Muscle layer of colon (tissue), 2 donors: ENCODE results near the gene PDGFB.
"Not testable (repeated sequence)": the region's sequence is repeated elsewhere in the genome, so short reads cannot be mapped to it uniquely, and the experiment has no call there.

Experiments
- H3K27ac ChIP-seq: one replicate; pipeline ENCODE4 v1.7.0; 2013; ENCODE audit warnings: low read depth, mild to moderate bottlenecking, low read length, moderate library complexity
- H3K27me3 ChIP-seq, 2 donors: one replicate each; pipeline ENCODE4 v1.7.0; 2013; ENCODE audit warnings: low read length in 2 of 2, mild to moderate bottlenecking in 2 of 2; ENCODE audit not compliant: insufficient read depth in 2 of 2, control insufficient read depth in 1 of 2
- H3K36me3 ChIP-seq: one replicate; pipeline ENCODE4 v1.7.0; 2013; ENCODE audit warnings: mild to moderate bottlenecking, low read length; ENCODE audit not compliant: insufficient read depth
- H3K4me1 ChIP-seq: one replicate; pipeline ENCODE4 v1.7.0; 2013; ENCODE audit warnings: mild to moderate bottlenecking, low read length; ENCODE audit not compliant: insufficient read depth
- H3K4me3 ChIP-seq, 2 donors: one replicate each; pipeline ENCODE4 v1.7.0; 2013; ENCODE audit warnings: low read length in 2 of 2, low read depth in 1 of 2, mild to moderate bottlenecking in 1 of 2, moderate library complexity in 1 of 2
- H3K9ac ChIP-seq: one replicate; pipeline ENCODE4 v1.7.0; 2013; ENCODE audit warnings: low read length
- H3K9me3 ChIP-seq: one replicate; pipeline ENCODE4 v1.7.0; 2013; ENCODE audit warnings: mild to moderate bottlenecking, low read length
- donor health status: abdominal sarcoma.
- donor health status: Adenocarcinoma of cecum.

Gene PDGFB

GRCh38 chr22:39218432-39218831 lies 26.4 kb downstream of the PDGFB start:
- not testable (repeated sequence) for H3K27ac ChIP-seq, H3K27me3 ChIP-seq, H3K4me1 ChIP-seq, H3K4me3 ChIP-seq, H3K9ac ChIP-seq, H3K36me3 ChIP-seq, H3K9me3 ChIP-seq

DNA sequence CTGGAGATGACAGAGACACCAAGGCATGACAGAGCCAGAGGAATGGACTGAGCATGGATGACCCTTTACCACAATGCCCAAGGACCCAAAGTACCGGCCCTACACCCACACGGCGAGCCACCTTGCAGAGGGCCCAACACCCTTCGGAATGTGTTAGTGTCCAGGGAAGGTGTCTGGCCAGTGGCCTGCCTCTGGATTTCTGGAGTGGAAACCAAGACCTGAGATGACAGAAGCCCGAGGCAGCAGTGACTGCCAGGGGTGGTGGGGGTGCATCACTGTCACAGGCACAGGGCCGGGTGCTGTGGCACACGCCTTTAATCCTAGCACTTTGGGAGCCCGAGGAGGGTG lies 28.7 kb downstream of the PDGFB start:
- H3K4me1 ChIP-seq = no peaks in the 10 kb centered on the region
- no peaks in the 10 kb centered on the region for H3K36me3 ChIP-seq
- H3K27me3 ChIP-seq = no peaks in the 10 kb centered on the region
- no peak overlapping the region for H3K27ac ChIP-seq
- H3K4me3 ChIP-seq = no peak overlapping the region
- no peak overlapping the region for H3K9ac ChIP-seq
- no peaks in the 10 kb centered on the region for H3K9me3 ChIP-seq

DNA sequence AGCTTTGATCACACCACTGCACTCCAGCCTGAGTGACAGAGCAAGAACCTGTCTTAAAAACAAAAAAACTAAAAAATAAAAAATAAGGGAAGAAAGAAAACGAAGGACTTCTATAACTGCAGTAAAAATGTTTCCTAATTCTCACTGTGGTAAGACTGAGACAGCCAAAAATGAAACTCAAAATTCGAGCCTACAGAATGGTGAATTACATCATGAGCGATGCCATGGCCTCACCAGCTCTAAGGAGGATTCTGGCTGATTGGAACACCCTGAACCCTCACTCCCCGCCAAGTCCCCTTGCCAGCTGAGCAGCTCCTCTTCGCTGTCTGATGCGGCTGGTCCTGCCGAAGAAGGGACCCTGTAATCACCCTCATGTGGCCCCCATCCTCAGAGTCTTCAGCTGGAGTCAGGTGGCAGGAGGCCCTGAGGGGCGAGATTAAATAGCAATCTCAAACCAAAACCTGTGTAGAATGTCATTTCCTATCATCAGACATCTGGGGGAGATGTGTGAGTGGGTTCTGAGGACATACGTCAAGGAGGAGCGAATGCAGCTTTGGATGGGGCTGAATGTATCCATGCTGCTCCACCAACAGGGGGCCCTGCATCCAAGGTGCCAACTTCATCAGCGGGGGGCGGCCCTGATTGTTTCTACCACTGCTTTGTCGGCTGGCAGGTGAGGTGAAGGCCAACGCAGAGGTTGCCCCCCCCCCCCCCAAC lies 29.2 kb downstream of the PDGFB start:
- no peaks in the 10 kb centered on the region for H3K4me1 ChIP-seq
- no peaks in the 10 kb centered on the region for H3K9me3 ChIP-seq
- no peak overlapping the region for H3K4me3 ChIP-seq
- no peak overlapping the region for H3K9ac ChIP-seq
- no peak overlapping the region for H3K27ac ChIP-seq
- H3K36me3 ChIP-seq = no peaks in the 10 kb centered on the region
- H3K27me3 ChIP-seq = no peaks in the 10 kb centered on the region

DNA sequence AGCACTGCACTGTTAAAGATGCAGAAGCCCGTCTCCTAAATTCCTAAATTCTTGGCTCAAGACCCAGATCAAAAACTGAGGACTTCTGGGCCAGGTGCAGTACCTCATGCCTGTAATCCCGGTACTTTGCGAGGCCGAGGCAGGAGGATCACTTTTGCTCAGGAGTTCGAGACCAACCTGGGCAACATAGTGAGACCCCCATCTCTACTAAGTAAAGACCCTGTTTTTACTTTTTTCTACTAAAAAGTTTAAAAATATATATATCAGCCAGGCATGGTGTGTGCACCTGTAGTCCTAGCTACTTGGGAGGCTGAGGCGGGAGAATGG lies 29.7 kb downstream of the PDGFB start:
- H3K4me1 ChIP-seq = no peaks in the 10 kb centered on the region
- no peak overlapping the region for H3K27ac ChIP-seq
- H3K27me3 ChIP-seq = no peaks in the 10 kb centered on the region
- no peak overlapping the region for H3K4me3 ChIP-seq
- no peaks in the 10 kb centered on the region for H3K9me3 ChIP-seq
- no peaks in the 10 kb centered on the region for H3K36me3 ChIP-seq
- H3K9ac ChIP-seq = no peak overlapping the region

- H3K27me3 ChIP-seq = no peaks in the 10 kb centered on the region
Observed at GRCh38 chr22:39214383-39215069, 30.3 kb downstream of the PDGFB start.

GRCh38 chr22:39214006-39214382 lies 30.8 kb downstream of the PDGFB start:
- Histone ChIP-seq H3K9ac (no peak overlapping the region), H3K9me3 (no peaks in the 10 kb centered on the region), H3K27ac (no peak overlapping the region), H3K4me3 (no peak overlapping the region), H3K27me3 (no peaks in the 10 kb centered on the region), H3K36me3 (no peaks in the 10 kb centered on the region), H3K4me1 (no peaks in the 10 kb centered on the region)

More at GRCh38 chr22:39214383-39215069, 30.3 kb downstream of the PDGFB start:
- Histone ChIP-seq H3K27ac (no peak overlapping the region), H3K36me3 (no peaks in the 10 kb centered on the region), H3K4me3 (no peak overlapping the region), H3K9me3 (no peaks in the 10 kb centered on the region), H3K9ac (no peak overlapping the region), H3K4me1 (no peaks in the 10 kb centered on the region)

DNA sequence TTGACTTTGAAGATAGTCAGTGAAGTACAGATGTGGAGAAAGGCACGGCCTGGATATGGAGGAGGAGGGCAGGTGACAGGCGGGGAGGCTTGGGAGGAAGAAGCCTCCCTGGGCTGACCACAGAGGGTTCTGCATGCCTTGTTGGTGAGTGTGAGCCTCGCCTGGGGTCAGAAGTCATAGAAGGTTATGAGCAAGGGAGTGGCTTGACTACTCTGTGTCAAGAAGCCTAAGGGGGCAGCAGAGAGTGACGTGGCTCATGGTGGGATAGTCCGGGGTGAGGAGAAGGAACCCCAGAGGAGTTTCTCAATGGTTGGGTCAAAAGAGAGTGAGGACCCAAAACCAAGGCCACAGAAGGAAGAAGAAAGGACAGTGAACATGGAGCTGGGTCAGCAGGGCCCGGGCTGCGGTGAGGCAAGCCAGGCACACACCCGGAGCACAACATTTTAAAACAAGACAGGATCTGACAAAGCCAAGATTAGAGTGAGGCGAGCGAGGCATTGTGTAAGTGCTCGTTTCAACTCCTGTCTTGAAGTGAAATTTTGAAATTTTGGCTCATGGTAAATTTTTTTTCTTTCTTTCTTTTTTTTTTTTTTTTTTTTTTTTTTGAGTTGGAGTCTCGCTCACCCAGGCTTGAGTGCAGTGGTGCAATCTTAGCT lies 31.9 kb downstream of the PDGFB start:
- H3K27ac ChIP-seq = no peak overlapping the region
- no peaks in the 10 kb centered on the region for H3K4me1 ChIP-seq
- H3K27me3 ChIP-seq = no peaks in the 10 kb centered on the region
- H3K9ac ChIP-seq = no peak overlapping the region
- H3K36me3 ChIP-seq = no peaks in the 10 kb centered on the region
- no peaks in the 10 kb centered on the region for H3K9me3 ChIP-seq
- no peak overlapping the region for H3K4me3 ChIP-seq

DNA sequence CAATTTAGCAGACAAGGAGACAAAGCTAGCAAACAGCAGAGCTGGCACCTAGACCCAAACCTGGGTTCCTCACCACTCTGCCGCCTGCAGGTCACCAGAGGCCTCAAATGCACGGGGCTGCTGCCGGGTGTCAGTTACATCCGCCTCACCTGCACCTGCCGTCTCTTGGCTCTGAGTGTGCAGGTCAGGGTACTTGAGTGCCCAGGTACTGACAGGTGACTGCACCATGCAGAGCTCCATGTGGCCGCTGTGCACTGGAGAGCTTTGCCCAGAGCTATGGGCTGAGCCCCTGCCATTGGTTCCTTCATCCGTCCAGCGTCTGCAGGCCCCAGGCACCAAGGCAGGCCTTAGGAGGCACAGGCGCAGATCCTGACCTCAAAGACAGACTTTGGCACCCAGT lies 35.0 kb downstream of the PDGFB start:
- Histone ChIP-seq H3K27ac (no peak overlapping the region), H3K27me3 (no peaks in the 10 kb centered on the region), H3K4me1 (no peaks in the 10 kb centered on the region), H3K9me3 (no peaks in the 10 kb centered on the region), H3K9ac (no peak overlapping the region), H3K36me3 (no peaks in the 10 kb centered on the region), H3K4me3 (no peak overlapping the region)

- Histone ChIP-seq H3K27me3 (no peaks in the 10 kb centered on the region), H3K4me1 (no peaks in the 10 kb centered on the region), H3K9ac (no peak overlapping the region), H3K9me3 (no peaks in the 10 kb centered on the region), H3K27ac (no peak overlapping the region), H3K36me3 (no peaks in the 10 kb centered on the region), H3K4me3 (no peak overlapping the region)
Observed at GRCh38 chr22:39208013-39208680, 36.6 kb downstream of the PDGFB start.

GRCh38 chr22:39207141-39208012 lies 37.4 kb downstream of the PDGFB start:
- Histone ChIP-seq H3K9ac (no peak overlapping the region), H3K36me3 (no peaks in the 10 kb centered on the region), H3K27ac (no peak overlapping the region)

GRCh38 chr22:39206491-39206890 lies 38.3 kb downstream of the PDGFB start:
- Histone ChIP-seq H3K9ac (no peak overlapping the region), H3K9me3 (no peaks in the 10 kb centered on the region), H3K36me3 (no peaks in the 10 kb centered on the region), H3K4me1 (no peaks in the 10 kb centered on the region), H3K27me3 (no peaks in the 10 kb centered on the region), H3K4me3 (no peak overlapping the region), H3K27ac (no peak overlapping the region)

More at GRCh38 chr22:39207141-39208012, 37.4 kb downstream of the PDGFB start:
- Histone ChIP-seq H3K27me3 (no peaks in the 10 kb centered on the region), H3K4me1 (no peaks in the 10 kb centered on the region), H3K4me3 (no peak overlapping the region), H3K9me3 (no peaks in the 10 kb centered on the region)
